ENCODE data around the gene MFNG. TPM values are rescaled to one million over a fixed set of nuclear protein-coding genes. Genes with fewer than 3 reads are reported as not detected.
A peak's percentile ranks its signal among the peaks of the same experiment; 100 is the strongest.

Gene MFNG
- polyA plus RNA-seq, 1 donor from 2014 or later: 0.17 TPM

- no peaks in the 10 kb centered on the region for H3K9me2 ChIP-seq (ENCODE audit: insufficient read depth, low read length)
- no peak overlapping the region for H3K4me2 ChIP-seq (ENCODE audit: low read length)
- peak overlapping the region; percentile 55 for H3K4me3 ChIP-seq (ENCODE audit: low read length)
- no peak overlapping the region for H3K27ac ChIP-seq (ENCODE audit: low read length)
- H3K79me2 ChIP-seq (replicated peaks; ENCODE audit: insufficient read depth, low read length): no peaks in the 10 kb centered on the region
- no peak overlapping the region for H2AFZ ChIP-seq (ENCODE audit: low read depth, low read length)
- TF ChIP-seq EZH2 (IDR thresholded peaks at IDR 0.05; ENCODE audit: borderline replicate concordance, insufficient read depth, low read length, poor library complexity, severe bottlenecking) (peak; percentile 34), CTCF (IDR thresholded peaks at IDR 0.05; ENCODE audit: poor library complexity, severe bottlenecking) (no peak)
- H3F3A ChIP-seq (ENCODE audit: insufficient read depth, low read length, poor library complexity, severe bottlenecking): no peaks in the 10 kb centered on the region
- H3K27me3 ChIP-seq (ENCODE audit: insufficient read depth, low read depth, low read length): peaks cover 38% of the 10 kb centered on the region
- H3K36me3 ChIP-seq (ENCODE audit: insufficient read depth, low read length): no peaks in the 10 kb centered on the region
- H3K9ac ChIP-seq (ENCODE audit: low read length): peak overlapping the region; percentile 18
- H4K20me1 ChIP-seq (ENCODE audit: insufficient read depth): no peaks in the 10 kb centered on the region
- H3K9me3 ChIP-seq (ENCODE audit: low read length): no peaks in the 10 kb centered on the region
Observed at GRCh38 chr22:37419370-37419968, 66.7 kb downstream of the MFNG start.

Other genes starting within 250 kb of the MFNG start
- gene RAC2, start 242.1 kb downstream of the MFNG start, polyA plus RNA-seq: not detected in 2 replicates
- not detected in 2 replicates for gene CYTH4, start 203.9 kb downstream of the MFNG start, polyA plus RNA-seq
- 4.4 and 5.2 TPM in 2 replicates for gene ELFN2, start 58.9 kb downstream of the MFNG start, polyA plus RNA-seq
- gene CARD10, start 33.0 kb upstream of the MFNG start, polyA plus RNA-seq: 0.36 TPM in 1 of 2 replicates, not detected in the other
- 0.24 TPM in 1 of 2 replicates, not detected in the other for gene CDC42EP1, start 74.1 kb upstream of the MFNG start, polyA plus RNA-seq
- gene LGALS2, start 93.7 kb upstream of the MFNG start, polyA plus RNA-seq: not detected in 2 replicates
- 57.5 and 62.2 TPM in 2 replicates for gene GGA1, start 122.5 kb upstream of the MFNG start, polyA plus RNA-seq
- 0.63 TPM in 1 of 2 replicates, not detected in the other for gene SH3BP1, start 153.3 kb upstream of the MFNG start, polyA plus RNA-seq
- gene PDXP, start 172.3 kb upstream of the MFNG start, polyA plus RNA-seq: 108 and 129 TPM in 2 replicates
- gene LGALS1, start 189.3 kb upstream of the MFNG start, polyA plus RNA-seq: not detected in 2 replicates
- 77.5 and 90.0 TPM in 2 replicates for gene NOL12, start 200.0 kb upstream of the MFNG start, polyA plus RNA-seq
- gene TRIOBP, start 210.7 kb upstream of the MFNG start, polyA plus RNA-seq: 9.2 and 16.2 TPM in 2 replicates

Data from neural cell (in vitro differentiated cells).